Left forelimb (tissue), 1 donor: ENCODE measurements around the gene FOXK2.

Experiments
- DNase-seq: peaks from one replicate; pipeline ENCODE4 v3.0.0-alpha.2; 2018; ENCODE audit warnings: low spot score

The FOXK2 gene

DNA sequence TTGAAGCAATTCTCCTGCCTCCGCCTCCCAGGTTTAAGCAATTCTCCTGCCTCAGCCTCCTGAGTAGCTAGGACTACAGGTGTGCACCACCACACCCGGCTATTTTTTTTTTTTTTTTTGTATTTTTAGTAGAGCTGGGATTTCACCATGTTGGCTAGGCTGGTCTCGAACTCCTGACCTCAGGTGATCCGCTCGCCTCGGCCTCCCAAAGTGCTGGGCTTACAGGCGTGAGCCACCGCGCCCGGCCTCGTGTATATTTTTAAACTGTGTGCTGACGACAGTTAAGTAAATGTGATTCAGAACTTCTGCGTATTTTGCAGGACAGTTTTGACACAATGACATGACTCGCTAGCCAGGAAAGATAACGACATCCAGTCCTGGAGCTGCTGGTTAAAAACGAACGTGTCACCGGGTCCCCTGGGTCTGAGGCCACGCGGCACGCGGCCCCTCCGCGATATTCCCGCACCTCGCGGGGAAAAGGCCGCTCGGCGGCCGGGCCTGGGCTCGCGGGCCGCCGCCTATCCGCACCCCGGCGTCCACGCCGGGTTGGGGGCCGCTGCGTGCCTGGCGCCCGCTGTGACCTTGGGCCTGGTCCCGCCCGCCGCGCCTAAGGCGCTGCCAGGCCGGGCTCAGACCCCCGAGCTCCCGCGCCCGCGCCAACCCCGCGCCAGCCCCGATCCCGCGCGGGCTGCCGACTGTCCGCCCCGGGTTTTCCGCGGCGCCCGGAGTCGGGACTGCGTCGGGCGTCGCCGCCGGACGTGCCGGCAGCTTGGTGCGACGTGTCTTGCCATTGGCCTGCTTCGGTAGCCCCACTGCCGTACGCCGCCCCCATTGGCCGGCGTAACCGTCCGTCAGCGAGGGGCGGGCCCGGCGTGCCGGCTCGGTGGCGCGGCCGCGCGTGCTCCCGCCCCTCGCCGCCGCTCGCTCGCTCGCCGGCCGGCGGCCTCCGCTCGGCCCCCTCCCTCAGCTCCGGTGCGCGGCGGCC lies at the start of gene FOXK2:
FOXK2 (plus strand) TSS at position 907 of the 985 bp plus-strand sequence. CDS start 157 bp downstream, outside the sequence.
- DNase-seq = peak; percentile 96

GRCh38 chr17:82470065-82470464 lies 49.5 kb upstream of the FOXK2 start:
- no peak for DNase-seq

DNA sequence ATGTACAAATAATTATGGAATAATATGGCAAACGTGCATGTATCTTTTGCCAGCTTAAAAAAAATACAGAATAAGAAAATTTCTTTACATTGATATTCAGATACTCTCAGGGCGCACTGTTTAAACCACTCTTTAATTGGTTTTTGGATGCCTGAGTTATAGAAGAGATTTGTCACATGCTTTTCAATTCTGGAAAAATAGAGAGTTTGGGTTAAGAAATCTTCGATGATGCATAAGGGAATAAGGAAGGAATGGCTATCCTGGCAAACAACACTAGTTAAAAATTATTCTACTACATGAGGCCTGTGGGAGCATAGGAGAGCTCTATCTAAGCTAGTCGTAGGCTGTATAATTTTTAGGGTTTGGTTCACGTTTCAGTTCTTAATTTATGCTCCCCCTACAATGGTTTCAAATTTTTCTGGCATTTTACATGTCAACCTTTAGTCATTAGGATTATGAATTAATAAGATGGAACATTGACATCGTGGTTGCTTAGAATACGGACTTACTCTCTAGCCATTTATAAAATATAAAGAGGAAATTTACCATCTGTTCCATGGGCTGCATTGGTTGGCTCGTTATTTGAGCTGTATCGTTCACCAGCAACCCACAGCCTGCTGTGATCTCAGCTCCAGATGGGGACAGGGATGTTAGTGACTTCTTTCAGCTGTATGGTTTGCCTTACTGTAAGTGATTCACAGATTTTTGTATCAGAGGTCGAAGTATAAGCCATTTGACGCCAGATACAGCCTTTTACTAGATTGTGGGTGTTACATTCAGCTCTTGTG lies 45.1 kb upstream of the FOXK2 start:
- DNase-seq = no peak

DNA sequence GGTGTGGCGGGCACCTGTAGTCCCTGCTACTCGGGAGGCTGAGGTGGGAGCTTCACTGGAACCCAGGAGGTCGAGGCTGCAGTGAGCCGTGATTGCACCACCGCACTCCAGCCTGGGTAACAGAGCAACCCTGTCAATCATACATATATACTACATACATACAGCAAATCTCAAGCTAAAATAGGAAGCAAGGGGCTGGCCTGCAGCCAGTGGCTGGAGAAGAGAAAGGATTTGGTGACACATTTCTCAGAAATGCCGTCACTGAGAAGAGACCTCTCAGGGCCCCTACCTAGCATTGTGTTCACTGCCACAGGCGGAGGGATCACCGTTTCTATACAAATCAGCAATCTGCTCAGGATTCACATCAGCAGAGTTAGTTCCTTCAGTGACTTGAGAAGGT lies 44.1 kb upstream of the FOXK2 start:
- DNase-seq = no peak

- no peak for DNase-seq
Observed at GRCh38 chr17:82477934-82478333, 41.6 kb upstream of the FOXK2 start.

GRCh38 chr17:82479602-82480001 lies 39.9 kb upstream of the FOXK2 start:
- no peak for DNase-seq

DNA sequence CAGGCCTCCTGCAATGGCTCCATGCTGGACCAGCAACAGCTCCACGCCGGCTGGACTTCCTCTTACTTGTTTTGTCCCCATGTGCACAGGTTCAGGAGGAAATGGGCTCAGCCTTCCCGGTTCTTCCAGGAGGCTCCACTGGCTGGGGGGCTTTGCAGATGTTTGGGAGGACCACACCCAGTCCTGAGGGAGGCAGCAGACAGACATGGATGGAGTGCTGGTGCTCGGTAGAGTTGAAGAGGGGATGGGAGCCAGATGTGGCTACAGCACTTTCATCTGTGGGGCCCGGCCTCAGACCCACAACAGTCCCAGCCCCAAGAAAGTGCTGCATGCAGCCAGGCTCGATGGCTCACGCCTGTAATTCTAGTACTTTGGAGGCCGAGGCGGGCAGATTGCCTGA lies 39.2 kb upstream of the FOXK2 start:
- no peak for DNase-seq

GRCh38 chr17:82483204-82483660 lies 36.3 kb upstream of the FOXK2 start:
- no peak for DNase-seq

DNA sequence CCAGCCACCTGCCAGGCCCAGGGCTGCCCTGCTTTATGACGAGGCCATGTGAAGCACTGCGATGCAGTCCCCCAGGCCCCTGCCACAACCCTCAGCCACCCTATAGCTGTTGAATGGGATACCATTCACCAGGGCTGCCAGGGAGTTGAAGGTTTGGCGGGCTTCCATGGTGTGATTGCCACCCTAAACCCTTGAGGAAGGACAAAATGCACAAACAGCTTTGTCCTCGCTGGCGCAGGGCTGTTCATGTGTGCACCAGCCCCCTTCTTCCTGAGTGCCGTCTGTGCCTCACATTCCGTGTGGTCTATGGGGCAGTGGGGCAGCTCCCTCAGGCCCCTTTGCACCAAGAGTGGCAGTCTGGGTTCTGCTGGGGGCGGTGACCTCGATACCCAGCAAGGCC lies 35.7 kb upstream of the FOXK2 start:
- DNase-seq = no peak

DNA sequence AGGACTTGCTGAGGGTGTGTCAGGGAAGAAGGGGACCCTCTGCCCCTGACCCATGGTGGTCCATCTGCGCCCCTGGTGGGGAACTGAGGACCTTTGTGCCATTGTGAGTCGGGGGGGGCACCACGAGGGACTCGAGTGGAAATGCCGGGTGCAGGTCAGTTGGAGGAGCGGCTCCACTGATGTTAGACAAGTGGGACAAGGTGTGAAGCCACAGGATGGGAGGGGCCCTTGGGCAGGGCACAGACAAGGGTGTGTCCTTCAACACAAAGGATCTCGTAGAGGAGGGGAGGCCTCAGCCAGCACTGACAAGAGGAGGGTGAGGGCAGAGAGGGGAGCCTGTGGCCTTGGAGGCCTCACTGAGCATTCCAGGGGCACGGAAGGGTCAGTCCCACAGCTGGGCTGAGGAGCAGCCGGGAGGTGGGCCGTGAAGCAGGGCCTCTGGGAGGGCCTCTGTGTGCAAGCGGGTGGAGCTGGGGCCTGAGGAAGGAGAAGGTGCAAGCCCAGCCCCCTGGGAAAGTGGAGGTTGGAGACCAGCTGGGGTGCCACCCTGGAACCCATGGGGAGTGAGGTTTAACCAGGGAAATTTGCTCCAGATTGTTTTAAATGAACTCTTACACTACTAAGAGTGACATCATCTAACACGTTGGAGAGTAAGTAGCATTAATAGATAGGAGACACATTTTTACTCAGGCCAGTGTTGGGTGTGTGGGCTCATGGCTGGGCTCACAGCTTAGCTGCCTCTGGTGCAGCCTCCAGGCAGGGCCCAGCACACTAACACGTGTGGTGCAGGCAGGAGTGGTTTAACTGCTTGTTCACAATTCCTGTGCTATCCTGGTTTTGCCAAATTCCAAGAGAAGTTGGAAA lies 33.1 kb upstream of the FOXK2 start:
- DNase-seq = no peak

- no peak for DNase-seq
Observed at GRCh38 chr17:82487910-82488309, 31.6 kb upstream of the FOXK2 start.

GRCh38 chr17:82489117-82489516 lies 30.4 kb upstream of the FOXK2 start:
- no peak for DNase-seq

DNA sequence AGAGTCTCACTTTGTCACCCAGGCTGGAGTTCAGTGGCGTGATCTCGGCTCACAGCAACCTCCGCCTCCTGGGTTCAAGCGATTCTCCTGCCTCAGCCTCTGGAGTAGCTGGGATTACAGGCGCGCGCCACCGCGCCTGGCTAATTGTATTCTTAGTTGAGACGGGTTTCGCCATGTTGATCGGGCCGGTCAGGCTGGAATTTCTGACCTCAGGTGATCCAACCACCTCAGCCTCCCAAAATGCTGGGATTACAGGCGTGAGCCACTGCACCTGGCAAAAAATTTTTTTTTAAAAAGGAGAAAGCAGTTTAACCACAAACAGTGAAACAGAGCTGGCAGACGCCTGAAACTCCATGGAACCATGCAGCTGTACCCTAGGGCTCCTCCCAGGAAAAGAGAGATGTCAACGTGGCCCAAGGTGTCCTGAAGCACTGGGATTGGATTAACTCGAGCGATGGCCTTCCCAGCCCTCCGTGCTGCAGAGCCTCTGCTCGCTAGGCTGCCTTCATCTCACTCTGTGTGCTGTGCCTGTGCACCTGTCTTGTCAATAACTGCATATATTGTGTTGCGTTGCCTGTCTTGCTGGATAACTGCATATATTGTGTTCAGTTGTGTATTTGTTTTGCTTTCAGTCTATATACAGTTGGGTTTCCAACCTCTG lies 29.6 kb upstream of the FOXK2 start:
- DNase-seq = no peak

DNA sequence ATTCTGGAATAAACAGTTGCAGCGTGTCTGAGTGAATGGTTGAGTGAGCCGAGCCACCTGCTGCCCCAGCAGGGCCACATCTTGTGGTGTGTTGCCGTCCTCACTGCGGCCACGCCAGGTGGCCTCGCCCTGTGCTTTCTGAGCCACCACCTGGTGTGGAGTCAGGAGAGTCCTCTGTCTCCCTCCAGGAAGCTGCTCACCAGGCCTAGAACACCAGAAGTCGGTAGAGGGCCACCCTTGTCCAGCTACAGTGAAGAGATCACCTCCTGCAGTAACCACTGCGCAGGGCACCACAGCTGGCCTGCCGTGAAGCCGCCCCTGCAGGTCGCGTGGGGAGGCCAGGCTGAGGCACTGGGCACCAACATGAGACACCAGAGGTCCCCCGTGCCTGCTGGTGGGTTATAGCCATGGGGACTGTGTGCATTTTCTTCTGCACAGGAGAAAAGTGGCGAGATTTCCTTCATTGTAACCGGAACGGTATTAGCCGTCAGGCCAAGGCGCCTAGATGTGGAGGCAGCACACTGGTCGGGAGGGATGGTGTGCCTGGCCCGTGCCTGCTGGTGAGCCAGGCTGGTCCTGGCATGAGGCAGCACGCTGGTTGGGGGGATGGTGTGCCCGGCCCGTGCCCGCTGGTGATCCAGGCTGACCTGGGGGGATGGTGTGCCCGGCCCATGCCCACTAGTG lies 28.9 kb upstream of the FOXK2 start:
- no peak for DNase-seq

DNA sequence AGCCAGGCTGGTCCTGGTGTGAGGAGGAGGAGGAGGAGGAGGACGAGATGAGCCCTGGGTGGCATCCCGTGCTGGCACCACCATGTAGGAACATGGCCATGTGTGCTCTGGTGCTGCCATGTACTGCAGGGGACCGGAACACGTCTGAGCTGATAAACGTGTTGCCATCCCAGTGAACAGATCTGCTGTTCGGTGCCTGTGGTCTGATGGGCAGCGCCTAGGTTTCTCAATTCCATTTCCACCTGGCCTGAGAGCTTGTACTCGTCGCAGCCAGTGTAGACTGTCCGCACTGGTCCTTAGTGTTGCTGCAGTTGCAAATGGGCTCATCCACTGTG lies 28.4 kb upstream of the FOXK2 start:
- DNase-seq = no peak

DNA sequence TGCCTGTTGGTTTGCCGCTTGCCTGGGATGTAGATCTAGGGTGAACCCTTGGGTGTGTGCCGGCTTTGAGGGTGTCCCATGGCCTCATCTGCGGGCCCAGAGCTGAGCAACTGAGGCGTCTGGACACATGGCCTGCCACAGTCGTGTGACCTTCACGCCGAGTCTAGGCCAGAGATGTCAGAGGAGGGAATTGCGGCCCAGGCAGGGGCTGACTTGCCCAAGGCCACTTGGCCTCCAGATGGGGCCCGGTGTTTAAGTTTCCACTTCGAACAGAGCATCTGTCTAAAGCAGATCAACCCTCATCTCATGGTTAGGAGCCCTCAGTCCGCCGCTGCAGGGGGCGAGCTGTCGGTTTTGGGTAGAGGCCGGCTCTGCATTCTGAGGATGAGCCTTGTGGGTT lies 28.0 kb upstream of the FOXK2 start:
- no peak for DNase-seq

- no peak for DNase-seq
Observed at GRCh38 chr17:82492643-82493225, 26.8 kb upstream of the FOXK2 start.

GRCh38 chr17:82493226-82493781 lies 26.2 kb upstream of the FOXK2 start:
- no peak for DNase-seq

DNA sequence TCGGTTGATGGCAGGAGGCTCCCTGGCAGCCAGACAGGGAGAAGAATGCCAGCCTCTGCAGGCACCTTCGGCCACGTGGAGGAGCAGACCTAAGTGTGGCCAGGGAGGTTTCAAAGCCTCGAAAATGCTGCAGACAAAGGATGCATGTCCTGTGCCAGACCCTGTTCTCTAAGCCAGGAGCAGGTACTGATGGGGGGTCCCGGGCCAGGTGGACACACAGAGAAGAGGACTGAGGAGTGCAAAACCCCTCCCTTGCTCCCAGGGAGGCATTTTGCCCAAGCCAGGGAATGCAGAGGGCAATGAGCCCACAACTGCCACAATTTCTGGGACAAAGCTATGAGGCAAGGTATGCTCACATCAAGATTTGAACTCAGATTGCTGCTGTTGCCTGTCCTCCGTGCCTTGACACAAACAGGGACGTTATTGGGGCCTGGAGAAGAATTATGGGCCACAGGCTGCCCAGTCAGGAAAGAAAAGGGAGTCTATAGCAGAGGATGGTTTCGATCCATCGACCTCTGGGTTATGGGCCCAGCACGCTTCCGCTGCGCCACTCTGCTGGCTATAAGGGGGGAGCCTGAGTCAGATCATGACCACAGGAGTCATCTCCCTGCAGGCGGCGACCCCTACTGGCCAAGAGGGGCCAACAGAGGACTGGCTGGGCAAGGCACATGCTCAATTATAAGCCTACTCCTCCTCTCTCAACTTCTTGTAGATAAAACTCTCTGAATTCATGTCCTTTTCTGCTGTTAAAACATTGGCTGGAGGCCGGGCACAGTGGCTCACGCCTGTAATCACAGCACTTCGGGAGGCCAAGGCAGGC lies 25.1 kb upstream of the FOXK2 start:
- DNase-seq = peak; percentile 96
